ENCODE results near the gene PEA15.

The PEA15 gene

DNA sequence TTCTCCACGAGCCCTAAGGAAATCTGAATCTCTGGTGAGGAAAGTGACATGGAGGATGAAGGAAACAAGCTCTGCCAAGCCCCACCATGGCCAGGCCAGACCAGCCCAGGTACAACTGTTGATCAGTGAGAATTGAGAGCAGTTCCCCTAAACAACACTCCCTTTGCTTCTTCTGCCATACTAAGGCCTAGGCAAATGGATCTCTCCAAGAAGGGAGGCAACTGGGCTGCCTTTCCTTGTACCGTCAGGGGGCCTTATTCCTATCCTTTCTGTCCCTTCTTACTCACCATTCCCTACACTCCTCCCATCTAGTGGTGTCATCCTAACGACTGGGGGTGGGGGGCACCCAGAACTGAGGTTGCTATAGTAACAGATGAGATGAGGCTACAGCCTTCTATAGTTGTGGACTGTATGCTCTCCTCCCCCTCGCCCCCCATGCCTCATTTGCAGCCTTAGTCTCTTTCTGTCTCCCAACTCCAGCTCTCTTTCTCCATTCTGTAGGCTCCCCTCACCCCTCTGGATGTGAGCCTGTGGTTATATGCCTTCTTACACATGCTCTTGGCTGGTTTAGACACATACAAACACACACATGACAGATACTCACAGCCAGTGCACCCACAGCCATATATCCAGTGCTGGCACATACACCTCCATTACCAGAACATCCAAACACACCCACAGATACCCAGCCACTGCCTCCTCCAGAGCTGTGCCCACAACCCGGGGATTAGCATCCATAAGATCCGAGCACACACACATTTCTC is 3.6 kb downstream of the PEA15 start:
- DNase-seq (ENCODE audit: low read depth in 2 of 2) = no peak

DNA sequence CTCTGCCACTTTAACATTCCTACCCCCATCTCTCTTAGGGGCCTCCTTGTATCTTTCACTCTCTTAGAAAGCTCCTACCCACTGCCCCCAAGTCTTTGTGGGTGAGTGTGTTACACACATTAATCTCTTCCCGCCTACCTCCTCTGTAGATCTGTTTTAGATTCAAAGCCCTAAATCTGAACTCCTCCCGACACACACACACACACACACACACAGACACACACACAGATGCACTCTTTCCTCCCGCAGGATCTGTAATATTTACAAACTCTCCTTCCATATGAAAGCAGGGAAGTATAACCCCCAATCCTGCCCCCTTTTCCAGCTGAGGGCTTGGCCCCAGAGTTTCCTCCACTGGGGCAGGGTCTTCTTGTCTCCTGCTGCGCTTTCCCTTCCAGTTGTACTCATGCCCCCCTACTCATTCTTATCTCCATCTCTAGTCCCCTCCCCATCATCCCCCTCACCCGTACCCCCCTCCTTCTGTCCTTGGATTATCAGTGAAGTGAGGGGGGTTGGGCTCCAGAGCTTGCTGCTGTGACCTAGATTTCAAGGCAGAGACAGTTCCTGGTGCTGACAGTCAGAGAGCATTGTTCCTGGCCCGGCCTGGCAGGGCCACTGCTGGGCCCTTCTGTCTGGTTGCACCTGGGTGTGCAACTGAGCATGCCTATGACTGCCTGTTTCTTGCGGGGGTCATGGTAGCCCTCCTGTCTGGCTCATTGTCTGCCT is 4.3 kb downstream of the PEA15 start:
- DNase-seq (ENCODE audit: low read depth in 2 of 2) = no peak

DNA sequence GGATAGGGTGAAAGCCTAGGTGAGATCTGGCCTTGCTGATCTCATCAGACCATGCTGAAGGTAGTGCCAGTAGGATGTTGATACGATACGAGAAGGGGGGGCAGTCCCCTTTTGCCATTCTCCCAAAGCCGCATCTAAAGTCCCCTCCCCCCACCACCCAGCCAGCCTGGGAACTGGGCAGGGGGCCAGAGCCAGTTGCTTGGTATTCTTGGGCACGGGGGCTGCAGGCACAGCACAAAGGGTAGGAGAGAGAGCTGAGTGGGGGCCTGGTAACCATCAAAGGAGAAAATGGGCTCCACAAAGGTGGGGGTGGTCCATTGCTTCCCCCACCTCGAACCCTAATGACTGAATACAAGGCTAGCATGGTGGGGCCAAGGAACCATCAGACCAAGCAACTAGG is 5.4 kb downstream of the PEA15 start:
- DNase-seq (ENCODE audit: low read depth in 2 of 2) = no peak

DNA sequence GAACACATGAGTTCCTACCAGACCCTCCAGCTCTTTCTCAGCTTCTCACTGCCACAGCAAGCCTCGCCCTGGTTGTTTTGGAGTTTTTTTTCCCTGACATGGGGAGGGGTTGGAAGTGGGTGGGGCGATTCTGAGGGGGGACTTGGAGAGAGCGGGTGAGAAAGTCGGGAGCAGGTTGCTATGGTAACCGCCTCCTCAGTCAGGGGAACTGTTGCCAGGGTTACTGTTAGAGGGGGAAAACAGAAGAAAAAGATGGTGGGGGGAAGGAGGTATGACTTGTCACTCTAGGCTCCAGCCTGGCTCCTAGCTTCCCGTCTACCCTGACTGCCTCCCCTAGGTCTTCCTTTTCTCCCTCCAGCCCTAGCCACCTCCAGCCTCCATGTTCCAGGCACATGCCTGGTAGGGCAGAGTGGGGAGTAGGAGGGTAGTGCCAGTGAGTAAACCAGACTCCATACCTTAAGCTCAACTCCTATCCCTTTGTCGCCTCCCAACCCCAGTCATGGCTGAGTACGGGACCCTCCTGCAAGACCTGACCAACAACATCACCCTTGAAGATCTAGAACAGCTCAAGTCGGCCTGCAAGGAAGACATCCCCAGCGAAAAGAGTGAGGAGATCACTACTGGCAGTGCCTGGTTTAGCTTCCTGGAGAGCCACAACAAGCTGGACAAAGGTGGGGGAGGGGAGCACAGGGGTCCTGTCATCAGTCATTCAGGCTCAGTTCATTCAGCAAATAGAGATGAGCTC is 6.0 kb downstream of the PEA15 start:
- DNase-seq (ENCODE audit: low read depth in 2 of 2) = no peak

DNA sequence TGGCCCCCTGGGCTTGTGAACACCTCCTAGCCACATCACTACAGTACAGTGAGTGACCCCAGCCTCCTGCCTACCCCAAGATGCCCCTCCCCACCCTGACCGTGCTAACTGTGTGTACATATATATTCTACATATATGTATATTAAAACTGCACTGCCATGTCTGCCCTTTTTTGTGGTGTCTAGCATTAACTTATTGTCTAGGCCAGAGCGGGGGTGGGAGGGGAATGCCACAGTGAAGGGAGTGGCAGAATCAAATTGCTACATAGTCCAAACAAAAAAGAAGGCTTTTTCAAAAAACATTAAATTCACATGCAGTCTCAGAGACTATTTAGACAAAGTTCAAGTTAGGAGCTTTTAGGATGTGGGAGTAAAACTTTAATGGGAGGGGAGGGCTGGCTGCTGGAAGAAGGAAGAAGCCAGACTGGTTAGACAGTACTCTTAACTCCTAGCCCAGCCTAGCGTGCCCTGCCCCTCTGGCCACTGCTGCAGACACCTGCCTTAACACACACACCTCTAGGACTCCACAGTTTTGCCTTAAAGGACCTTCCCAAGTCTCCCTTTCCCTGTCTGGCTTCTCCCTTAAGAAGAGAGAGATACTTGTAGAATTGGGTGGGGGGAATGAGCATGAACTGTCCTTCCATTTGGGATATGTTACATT is 9.4 kb downstream of the PEA15 start:
- DNase-seq (ENCODE audit: low read depth in 2 of 2) = no peak

DNA sequence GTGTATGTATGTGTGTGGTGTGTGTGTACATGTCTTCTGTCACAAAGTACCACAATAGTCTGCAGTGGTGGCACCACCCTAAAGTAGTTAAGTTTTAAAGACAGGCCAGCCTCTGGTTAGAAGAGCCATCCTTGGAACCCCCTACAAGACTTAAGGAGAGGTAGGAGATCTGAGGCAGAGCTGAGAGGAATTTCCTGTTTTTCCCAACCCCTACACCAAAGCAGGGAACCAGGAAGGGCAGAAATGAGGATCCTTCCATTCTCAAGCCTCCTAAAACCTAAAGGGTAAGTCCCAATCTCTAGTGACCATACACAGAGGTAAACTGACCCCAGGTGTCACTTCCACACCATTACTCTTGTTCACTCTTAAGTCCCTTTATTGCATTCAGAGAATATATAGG is 11.1 kb downstream of the PEA15 start:
- DNase-seq (ENCODE audit: low read depth in 2 of 2) = no peak

DNA sequence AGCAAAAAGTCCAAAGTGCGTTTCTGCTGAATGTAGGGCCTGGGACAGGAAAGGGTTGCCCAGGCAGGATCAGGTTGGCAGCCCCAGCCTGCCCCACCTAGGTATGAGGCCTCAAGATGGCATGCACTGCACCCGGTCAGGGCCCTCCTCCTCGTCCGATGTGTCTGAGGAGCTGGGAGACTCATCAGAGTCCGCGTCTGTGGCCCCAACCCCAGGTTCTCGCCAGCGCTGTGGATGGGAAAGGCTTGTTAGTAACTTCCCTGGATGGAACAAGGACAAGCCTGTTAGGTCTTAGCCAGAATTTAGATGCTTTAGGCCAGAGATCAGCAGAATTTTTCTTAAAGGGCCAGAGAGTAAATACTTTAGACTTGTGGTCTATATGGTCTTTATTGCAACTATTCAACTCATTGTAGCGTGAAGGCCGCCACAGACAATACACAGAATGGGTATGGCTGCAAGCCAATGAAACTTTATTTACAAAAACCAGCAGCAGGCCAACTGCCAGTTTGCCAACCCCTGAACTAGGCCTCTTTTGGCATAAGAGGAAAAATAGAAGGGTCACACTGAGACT is 12.4 kb downstream of the PEA15 start:
- DNase-seq (ENCODE audit: low read depth in 2 of 2) = no peak

DNA sequence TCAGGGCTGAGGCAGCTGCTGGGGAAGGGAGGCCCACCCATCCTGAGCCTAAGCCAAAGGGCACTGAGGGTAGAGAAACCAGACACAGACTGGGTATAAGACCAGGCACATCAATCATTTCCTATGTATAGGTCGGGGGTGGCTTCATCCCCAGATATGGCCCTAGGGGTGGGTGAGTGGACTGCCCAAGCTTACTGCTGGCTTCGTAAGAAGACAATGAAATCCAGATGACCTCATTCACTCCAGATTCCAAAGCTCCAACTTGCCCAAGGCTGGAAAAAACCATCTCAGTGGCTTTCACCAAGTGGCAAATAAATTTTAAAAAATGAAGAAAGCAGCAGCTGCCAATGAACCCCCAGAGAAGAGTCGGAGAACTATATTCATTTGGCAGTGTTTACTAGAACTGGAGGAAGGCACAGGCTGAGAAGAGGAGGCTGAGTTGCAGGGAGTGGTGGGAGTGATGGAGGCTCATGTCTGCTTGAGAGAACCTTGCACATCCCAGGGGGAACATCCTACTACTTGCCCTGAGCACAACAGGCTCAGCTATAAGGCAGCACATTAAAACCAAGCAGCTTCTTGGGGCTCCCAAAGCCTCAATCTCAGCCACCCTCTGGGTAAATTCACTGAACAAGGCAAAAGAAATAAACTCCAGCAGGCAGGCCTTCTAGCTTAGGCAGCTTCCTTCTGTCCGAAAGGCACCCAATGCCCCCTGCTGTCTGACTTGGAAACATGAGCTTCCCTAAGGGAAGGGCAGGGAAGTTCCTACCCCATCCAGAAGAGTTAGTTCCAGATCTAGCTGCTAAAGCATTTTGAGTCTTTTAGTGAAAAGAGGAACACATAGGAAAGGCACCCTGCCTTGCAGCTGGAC is 14.1 kb downstream of the PEA15 start:
- peak in 1 of 2 experiments; percentile 29 for DNase-seq (ENCODE audit: low read depth in 2 of 2)

DNA sequence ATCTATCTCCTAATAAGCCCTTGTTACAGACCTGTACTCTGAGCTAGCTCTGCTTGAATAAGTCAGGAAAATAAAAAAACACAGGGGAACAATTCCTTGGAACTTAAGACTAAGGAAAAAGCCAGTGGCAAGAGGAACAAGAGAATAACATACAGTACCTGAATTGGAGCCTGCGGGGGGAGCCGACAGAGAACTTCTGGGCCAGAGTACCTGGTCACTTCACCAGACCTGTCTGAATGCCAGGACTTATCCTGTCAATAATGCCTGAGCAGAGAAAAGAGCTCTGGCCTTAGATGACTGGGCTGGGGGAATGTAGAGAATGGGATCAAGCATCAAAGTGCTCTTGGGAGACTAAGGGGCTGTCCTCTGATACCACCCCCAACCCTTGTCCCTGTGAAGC is 15.1 kb downstream of the PEA15 start:
- no peak for DNase-seq (ENCODE audit: low read depth in 2 of 2)

DNA sequence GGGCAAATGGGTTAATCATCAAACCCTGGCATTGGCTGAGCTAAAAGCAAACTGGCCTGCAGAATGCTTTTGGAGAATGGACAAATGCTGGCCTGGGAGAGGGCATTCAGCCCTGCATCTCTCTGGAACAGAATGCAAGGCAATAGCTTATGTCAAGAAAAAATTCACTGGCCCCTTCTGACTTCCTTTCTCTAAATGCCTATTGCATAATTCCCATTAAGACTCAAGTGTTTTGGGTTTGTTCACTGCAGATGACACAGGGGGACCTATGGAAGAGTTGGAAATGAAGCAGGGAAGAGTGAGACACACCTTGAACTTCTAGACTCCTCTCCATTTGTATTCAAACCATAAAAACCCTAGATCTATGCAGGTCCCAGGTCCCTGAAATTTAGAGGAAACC is 15.9 kb downstream of the PEA15 start:
- DNase-seq (ENCODE audit: low read depth in 2 of 2) = no peak

DNA sequence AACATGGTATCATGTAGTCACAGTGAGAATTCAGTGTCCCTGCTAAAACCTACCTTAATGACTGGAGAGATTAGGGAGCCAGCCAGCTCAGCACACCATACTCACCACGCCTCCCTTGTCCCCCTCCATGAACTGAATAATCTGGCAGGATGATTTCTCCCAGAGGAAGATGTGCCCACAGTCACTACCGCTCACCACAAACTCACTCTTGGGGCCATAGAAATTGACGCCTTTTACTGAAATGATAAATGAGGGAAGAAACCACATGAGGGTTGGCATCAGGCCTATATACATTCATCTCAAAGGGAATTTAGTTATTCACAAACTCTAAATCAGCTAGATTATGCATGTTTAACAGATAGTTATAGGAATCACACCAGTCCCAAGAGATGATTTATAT is 17.4 kb downstream of the PEA15 start:
- peak; percentile 24 to 36 for DNase-seq (ENCODE audit: low read depth in 2 of 2)

DNA sequence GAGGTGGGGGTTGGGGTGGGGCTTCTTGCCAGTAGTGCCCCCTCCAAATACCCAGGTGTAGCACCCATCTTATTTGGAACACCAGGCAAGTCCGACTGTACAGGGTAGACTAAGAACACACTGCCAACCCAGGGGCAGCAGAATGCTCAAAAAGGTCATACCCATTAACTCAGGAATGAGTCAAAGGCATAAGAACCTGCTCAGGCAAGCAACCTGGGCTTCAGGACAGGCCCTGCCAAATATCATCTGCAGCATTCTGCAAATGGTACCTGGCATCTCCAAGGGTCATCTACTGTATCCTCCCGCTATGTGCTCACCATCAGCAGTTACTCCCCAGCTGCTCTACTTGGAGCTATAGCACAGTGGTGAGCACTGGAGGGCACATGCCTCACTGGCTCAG is 19.4 kb downstream of the PEA15 start:
- no peak for DNase-seq (ENCODE audit: low read depth in 2 of 2)

DNA sequence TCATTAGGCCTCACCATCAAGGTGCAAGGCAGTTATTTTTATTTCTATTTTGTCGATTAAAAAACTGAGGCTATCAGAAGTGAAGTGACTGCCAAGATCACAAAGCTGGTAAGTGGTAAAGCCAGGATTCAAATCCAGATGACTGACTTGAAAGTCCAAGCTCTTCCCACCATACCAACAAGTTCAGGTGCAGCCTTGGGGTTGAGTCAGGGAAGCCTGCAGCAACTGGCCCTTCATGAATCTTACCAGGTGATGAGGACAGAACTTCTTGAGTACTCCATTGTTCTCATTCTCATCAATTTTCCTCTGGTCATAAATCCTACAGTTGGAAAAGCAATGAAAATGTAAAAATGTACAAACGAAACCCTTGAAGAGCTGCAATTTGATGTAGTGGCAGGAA is 20.2 kb downstream of the PEA15 start:
- DNase-seq (ENCODE audit: low read depth in 2 of 2) = no peak

DNA sequence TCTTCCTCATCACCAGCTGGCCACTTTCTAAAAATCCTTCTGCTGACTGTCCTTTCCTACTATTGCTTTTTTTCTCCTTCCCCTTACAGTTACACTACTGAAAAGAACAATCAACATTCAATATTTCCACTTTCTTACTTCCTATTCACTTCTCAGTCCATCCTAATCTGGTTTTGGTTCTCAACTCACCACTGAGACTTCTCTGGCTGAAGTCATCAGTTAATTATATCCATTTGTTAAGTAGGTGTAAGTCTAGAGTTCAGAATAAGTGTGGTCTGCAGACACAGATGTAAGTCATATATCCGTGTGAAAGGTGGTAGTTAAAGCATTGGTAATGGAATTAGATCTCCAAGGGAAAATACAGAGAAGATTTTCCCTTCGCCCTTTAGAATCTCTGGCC is 21.4 kb downstream of the PEA15 start:
- DNase-seq (ENCODE audit: low read depth in 2 of 2) = no peak

DNA sequence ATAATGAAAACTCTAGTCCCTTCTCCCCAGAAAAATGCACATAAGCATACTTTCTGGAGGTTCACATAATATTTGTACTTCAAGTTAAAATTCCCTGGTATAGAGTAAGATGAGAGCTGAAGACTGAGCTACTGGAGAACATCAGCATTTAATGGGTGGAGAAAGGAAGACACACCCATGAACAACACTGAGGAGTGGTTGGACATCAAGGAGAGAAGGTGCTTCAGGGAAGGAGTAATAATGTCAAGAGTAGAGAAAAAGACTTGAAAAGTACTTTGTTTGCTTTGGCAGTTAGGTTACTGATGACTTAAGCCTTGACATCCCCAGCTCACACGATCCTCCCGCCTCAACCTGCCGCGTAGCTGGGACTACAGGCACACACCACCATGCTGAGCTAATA is 21.9 kb downstream of the PEA15 start:
- DNase-seq (ENCODE audit: low read depth in 2 of 2) = no peak

DNA sequence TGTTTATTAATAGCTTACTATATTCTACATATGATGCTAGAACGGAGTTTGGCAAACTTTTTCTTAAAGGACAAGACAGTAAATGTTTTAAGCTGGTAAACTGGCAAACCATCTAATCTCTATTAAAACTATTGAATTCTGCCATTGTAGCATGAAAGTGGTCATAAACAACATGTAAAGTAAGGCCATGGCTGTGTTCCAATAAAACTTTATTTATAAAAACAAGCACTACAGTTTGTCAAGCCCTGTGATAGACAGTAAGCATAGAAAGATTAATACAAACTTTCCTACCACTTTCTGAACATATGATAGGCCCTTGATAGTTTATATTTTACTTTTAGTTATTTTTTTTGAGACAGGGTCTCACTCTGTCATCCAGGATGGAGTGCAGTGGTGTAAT is 22.4 kb downstream of the PEA15 start:
- DNase-seq (ENCODE audit: low read depth in 2 of 2) = no peak

DNA sequence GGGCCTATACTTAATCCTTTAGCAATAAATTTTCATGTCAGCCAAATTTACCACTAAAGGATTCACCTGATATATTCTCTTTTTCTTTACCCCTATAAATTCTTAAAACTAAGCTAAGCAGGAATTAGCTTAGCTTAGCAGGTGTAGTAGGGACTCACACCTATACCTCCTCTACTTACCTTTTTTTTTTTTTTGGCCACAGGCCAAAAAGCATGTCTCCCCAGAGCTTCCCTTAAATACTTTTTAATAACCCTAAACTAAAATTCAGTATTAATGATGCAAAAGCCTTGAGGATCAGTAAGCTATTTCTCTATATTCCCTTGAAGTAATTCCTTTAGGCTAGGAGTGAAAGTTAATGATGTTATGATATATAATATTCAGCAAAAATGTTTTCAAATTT is 23.2 kb downstream of the PEA15 start:
- no peak for DNase-seq (ENCODE audit: low read depth in 2 of 2)

DNA sequence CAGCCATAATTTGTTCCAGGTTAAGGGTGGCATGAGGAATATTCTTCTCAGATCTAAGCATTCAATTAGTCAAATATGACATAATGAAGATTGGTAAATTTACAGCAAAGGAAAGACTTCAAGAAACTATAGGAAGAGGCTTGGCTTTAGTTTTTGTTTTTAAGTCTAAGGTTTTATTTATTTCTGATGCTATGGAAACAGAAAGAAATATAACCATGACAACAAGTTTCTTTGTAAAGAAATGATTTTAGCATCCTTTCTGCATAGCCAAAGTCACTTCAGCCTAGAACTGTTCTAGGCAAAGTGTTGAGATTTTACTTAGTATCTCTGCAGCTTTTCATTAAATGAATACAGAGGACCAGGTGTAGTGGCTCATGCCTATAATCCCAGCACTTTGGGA is 27.7 kb downstream of the PEA15 start:
- no peak for DNase-seq (ENCODE audit: low read depth in 2 of 2)

DNA sequence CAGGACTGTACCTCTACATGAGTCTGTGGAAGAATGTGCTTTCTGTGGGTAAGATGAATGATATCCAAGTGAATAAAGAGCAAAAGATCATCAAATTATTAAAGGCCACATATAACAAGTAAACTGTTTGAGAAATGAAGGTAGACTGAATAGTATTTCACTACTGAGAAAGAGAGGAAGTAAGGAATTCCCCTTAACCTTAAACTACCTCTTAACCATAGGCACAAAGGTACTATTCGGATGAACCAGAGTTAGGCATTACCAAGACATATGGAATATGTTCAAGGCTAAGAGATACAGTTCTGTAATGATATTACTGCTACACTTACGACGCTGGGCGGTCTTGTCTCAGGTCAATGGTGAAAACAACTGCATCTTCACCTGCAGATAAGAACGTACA is 31.6 kb downstream of the PEA15 start:
- no peak for DNase-seq (ENCODE audit: low read depth in 2 of 2)

DNA sequence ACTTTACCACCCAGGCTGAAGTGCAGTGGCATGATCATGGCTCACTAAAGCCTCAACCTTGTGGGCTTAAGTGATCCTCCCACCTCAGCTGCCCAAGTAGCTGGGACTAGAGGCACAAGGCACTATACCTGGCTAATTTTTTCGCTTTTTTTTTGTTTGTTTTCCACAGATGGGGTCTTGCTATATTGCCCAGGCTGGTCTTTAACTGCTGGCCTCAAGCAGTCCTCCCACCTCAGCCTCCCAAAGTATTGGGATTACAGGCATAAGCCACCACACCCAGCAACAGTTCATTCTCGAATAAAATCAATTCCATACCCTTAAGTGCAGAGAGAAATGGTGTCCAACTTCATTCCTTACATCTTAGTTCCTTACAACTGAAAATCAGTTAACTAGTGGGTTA is 32.4 kb downstream of the PEA15 start:
- DNase-seq (ENCODE audit: low read depth in 2 of 2) = no peak

DNA sequence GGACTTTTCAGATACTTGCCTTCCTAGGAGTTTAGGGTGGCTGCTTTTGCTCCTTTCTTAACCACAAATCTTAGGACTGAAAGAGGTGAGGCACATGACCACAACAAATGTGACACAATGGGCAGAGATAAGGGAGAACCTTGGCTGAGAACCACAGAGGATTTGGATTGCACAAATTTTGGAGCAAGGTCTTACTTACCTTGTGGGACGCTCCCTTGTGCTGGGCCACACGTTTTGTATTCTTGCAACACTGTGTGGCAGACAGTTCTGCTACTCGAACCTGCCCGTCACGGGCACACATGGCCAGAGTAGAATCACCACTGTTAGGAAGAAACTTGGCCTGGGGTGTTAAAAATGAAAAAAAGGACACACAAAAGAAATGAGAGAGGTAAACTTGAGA is 33.2 kb downstream of the PEA15 start:
- no peak for DNase-seq (ENCODE audit: low read depth in 2 of 2)

All from fibroblast of skin of left quadriceps (primary cell).